ENCODE data around the gene CLSTN2. TPM values are rescaled to one million over a fixed set of nuclear protein-coding genes. Genes with fewer than 3 reads are reported as not detected.

CLSTN2 gene
- total and polyA plus RNA-seq, 2 of the 4 experiments (the other 2 are of a cell fraction), result under 0.01 to 0.07 TPM

- Histone ChIP-seq H2BK5ac (ENCODE audit: low read depth, low read length, poor library complexity, severe bottlenecking) (no peak overlapping the region), H3K4ac (ENCODE audit: low read depth, low read length) (no peak overlapping the region), H2AFZ (replicated peaks; ENCODE audit: low read length, poor library complexity) (no peak overlapping the region), H3K4me3 (ENCODE audit: insufficient read depth, low read depth, low read length) (no peak overlapping the region), H2BK20ac (ENCODE audit: low read depth, low read length) (no peak overlapping the region), H4K91ac (ENCODE audit: insufficient read depth, low read depth, low read length) (no peak overlapping the region), H4K8ac (ENCODE audit: low read depth in 2 of 2, low read length in 2 of 2) (no peak overlapping the region), H4K20me1 (ENCODE audit: insufficient read depth, low read length) (no peaks in the 10 kb centered on the region), H3K4me1 (ENCODE audit: control insufficient read depth, insufficient read depth, low read length) (no peaks in the 10 kb centered on the region), H3K56ac (ENCODE audit: extremely low read depth, insufficient read depth, low read length) (no peak overlapping the region), H3K36me3 (ENCODE audit: control insufficient read depth, insufficient read depth, low read length) (no peaks in the 10 kb centered on the region), H3K9ac (ENCODE audit: low read depth, low read length) (no peak overlapping the region), H3K27ac (ENCODE audit: insufficient read depth, low read length) (no peak overlapping the region), H3K14ac (replicated peaks; ENCODE audit: low read depth, low read length) (no peak overlapping the region), H3K9me3 (ENCODE audit: control insufficient read depth, insufficient read depth, low read length) (no peaks in the 10 kb centered on the region), H2BK15ac (ENCODE audit: low read depth, low read length) (no peak overlapping the region), H2BK120ac (ENCODE audit: low read depth, low read length) (no peak overlapping the region), H3K18ac (ENCODE audit: low read depth, low read length) (no peak overlapping the region), H3K4me2 (ENCODE audit: low read depth, low read length) (no peak overlapping the region), H2AK9ac (replicated peaks; ENCODE audit: low read depth, low read length, poor library complexity) (no peak overlapping the region), H3K79me1 (ENCODE audit: low read depth in 1 of 2, low read length in 2 of 2) (no peaks in the 10 kb centered on the region), H3K27me3 (ENCODE audit: control insufficient read depth, insufficient read depth, low read length) (no peaks in the 10 kb centered on the region), H3K23ac (ENCODE audit: low read depth, low read length) (no peak overlapping the region), H2AK5ac (ENCODE audit: low read depth, low read length) (no peak overlapping the region), H3K9me1 (ENCODE audit: insufficient read depth, low read length) (no peaks in the 10 kb centered on the region), H4K5ac (ENCODE audit: low read depth, low read length) (no peak overlapping the region)
- CTCF ChIA-PET, result interaction anchor here (1.6 kb wide), 1 partner anchor 10 kb away, joined by 4 read pairs; no protein-coding TSS in a partner anchor
- no peak for ATAC-seq (ENCODE audit: low read depth)
- BruUV-seq (replicated peaks), result no TSS peak
- intact Hi-C loops (cut with micrococcal nuclease) (no loop called here), dilution Hi-C loops (cut with HindIII; ENCODE audit: low sequenced_read_pairs, unreplicated experiment) (no loop called here), in situ Hi-C loops (cut with MboI; ENCODE audit: low sequenced_read_pairs) (no loop called here)
- WGBS, 2 experiments (ENCODE audit: extremely low coverage in 2 of 2, insufficient read length in 1 of 2), result no CpG with 5 or more reads among the region's 1 CpG
- DNase-seq, result no peak
- POLR2A ChIA-PET (ENCODE audit: unreplicated experiment), result no interaction called here
- TF ChIP-seq SMC3 (IDR thresholded peaks at IDR 0.05; ENCODE audit: low read depth, low read length) (no peak), RAD21 (IDR thresholded peaks at IDR 0.05; ENCODE audit: low read length) (no peak), RCOR1 (IDR thresholded peaks at IDR 0.05; ENCODE audit: insufficient replicate concordance, low read length) (no peak), RFX5 (IDR thresholded peaks at IDR 0.05; ENCODE audit: low read depth, low read length) (no peak), USF2 (IDR thresholded peaks at IDR 0.05; ENCODE audit: low read depth, low read length) (no peak), CTCF (conservative IDR thresholded peaks at IDR 0.05; ENCODE audit: low read depth, low read length) (no peak), CEBPB (IDR thresholded peaks at IDR 0.05; ENCODE audit: low read depth, low read length) (no peak), NFE2L2 (IDR thresholded peaks at IDR 0.05; ENCODE audit: low read depth, low read length) (no peak), MAZ (IDR thresholded peaks at IDR 0.05; ENCODE audit: borderline replicate concordance, low read depth, low read length) (no peak), BHLHE40 (IDR thresholded peaks at IDR 0.05; ENCODE audit: low read depth, low read length) (no peak), CHD1 (IDR thresholded peaks at IDR 0.05; ENCODE audit: low read depth, low read length) (no peak), MAFK (IDR thresholded peaks at IDR 0.05; ENCODE audit: low read depth, low read length) (no peak), FOS (IDR thresholded peaks at IDR 0.05; ENCODE audit: low read depth, low read length) (no peak), MXI1 (IDR thresholded peaks at IDR 0.05; ENCODE audit: borderline replicate concordance, low read depth, low read length) (no peak), POLR2A (IDR thresholded peaks at IDR 0.05; ENCODE audit: low read depth, low read length) (no peak)
- TF ChIP-seq, protein P1, sequence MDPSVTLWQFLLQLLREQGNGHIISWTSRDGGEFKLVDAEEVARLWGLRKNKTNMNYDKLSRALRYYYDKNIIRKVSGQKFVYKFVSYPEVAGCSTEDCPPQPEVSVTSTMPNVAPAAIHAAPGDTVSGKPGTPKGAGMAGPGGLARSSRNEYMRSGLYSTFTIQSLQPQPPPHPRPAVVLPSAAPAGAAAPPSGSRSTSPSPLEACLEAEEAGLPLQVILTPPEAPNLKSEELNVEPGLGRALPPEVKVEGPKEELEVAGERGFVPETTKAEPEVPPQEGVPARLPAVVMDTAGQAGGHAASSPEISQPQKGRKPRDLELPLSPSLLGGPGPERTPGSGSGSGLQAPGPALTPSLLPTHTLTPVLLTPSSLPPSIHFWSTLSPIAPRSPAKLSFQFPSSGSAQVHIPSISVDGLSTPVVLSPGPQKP (IDR thresholded peaks at IDR 0.05; ENCODE audit: borderline replicate concordance, low read depth, low read length), result no peak
Observed at GRCh38 chr3:140323561-140323960, 388.6 kb downstream of the CLSTN2 start.

All from IMR-90 (cell line).